Stimulated activated CD4-positive, alpha-beta T cell treated with anti-CD3 and anti-CD28 coated beads, Interleukin-12 subunit alpha, Interleukin-12 subunit beta, amount 100 ng/mL, for 4 hours (primary cell): Measurements from ENCODE around the gene AMD1.
"Not testable (repeated sequence)": the region's sequence is repeated elsewhere in the genome, so short reads cannot be mapped to it uniquely, and the experiment has no call there.

Experiments
- DNase-seq: peaks from one replicate; pipeline ENCODE4 v3.0.0-alpha.2; 2020

The AMD1 gene

DNA sequence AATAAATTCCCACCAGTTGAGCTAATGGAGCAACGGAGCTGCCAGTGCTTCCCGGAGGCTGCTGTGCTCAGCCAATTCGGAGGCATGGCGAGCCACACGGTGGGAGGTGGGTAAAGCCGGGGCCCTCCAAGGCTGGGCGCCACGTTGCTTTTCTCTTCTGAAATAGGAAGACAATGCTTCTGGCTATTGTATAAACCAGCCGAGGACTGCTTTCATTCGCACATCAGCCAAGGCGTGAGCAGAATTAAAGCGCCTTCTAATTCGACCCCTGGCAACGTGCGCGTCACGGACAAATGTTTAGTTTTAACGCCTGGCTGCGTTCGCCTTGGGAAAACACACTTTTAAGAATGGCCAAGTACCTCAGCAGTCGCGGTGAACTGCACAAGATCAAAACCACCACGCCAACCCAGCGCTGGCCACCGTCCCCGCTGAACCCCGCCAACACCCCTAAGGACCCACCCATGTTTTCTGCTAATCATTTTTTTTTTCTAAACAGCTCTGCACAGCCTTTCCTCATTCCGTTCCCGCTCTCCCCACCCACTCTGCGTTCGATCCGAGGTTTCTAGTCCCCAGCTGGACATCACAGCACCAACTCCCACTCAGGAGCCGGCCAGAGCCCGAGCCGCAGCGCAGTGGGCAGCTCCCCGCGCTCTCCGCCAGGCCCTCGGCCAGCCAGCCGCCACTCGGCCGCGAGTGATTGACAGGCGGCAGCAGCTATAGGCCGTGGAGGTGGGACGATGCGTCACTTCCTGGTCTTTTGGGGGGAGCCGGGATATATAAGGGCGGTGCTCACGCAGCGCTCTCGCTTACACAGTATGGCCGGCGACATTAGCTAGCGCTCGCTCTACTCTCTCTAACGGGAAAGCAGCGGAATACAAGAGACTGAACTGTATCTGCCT is at the start of gene AMD1:
AMD1 (plus strand) TSS at position 805 of the 899 bp plus-strand sequence. CDS start 321 bp downstream, outside the sequence.
- DNase-seq, result peak; percentile 92

DNA sequence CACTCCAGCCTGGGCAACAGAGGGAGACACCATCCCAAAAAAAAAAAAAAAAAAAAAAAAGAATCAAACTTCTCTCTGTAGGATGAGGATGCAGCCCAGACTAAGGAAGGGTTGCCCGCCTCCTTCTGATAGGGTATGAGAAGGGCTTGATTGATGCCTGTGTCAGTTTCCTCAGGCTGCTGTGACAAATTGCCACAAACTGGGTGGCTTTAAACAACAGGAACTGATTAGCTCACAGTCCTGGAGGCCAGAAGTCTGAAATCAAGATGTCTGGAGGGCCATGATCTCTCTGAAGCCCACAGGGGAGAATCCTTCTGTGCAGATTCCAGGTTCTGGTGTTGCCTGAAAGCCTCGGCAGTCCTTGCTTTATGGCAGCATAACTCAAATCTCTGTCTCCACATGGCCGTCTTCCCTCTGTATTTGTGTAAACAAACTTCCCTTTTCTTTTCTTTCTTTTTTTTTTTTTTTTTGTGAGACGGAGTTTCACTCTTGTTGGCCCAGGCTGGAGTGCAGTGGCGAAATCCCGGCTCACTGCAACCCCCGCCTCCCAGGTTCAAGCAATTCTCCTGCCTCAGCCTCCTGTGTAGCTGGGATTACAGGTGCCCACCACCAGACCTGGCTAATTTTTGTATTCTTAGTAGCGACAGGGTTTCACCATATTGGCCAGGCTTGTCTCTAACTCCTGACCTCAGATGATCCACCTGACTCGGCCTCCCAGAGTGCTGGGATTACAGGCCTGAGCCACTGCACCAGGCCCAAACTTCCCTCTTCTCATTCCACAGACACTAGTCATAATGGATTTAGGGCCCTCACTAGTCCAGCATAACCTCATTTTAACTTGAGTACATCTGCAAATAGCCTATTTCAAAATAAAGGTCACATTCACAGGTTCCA is 48.1 kb upstream of the AMD1 start:
- DNase-seq, result no peak

DNA sequence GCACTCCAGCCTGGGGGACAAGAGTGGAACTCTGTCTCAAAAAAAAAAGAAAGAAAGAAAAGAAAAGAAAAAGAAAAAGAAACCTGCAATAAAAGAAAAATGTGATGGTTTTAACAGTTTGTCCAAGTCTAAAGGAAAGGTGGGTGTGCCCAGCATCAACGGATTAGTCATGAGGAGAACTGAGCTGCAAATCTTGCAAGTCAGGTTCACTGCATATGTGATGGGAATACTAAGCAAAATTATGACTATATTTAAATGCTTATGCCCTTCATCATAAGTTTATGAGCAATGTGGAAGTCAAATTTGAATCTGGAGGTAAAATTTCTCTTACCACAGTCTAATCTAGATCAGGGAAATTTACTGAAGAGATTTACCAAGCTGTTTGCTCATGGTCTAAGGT is 46.2 kb upstream of the AMD1 start:
- DNase-seq, result no peak

DNA sequence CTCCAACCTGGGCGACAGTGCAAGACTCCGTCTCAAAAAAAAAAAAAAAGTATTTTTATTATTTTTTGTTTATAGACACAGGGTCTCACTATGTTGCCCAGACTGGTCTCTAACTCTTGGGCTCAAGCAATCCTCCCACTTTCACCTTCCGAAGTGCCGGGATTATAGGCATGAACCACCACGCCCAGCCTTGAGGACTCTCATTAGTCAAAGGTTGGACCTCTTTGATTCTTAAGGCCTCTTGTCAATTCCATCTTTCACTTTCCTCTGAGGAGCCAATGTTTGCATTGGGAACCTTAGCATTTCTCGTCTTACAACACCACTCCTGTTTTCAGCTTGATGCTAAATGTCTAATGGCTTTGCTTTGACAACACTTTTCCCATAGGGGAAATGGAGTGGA is 43.2 kb upstream of the AMD1 start:
- DNase-seq, result no peak

DNA sequence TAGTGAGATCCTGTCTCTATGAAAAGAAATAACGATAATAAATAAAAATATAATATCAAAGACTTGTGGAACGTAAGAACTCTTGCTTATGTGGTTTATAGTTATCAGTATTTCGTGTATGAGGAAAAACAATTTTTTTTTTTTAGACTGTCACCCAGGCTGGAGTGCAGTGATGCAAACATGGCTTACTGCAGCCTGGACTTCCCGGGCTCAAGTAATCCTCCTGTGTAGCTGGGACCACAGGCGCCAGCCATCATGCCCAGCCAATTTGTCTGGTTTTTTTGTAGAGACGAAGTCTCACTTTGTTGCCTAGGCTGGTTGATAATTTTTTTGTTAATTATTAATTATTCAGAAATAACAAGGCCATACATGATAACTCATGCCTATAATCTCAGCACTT is 40.8 kb upstream of the AMD1 start:
- no peak for DNase-seq

DNA sequence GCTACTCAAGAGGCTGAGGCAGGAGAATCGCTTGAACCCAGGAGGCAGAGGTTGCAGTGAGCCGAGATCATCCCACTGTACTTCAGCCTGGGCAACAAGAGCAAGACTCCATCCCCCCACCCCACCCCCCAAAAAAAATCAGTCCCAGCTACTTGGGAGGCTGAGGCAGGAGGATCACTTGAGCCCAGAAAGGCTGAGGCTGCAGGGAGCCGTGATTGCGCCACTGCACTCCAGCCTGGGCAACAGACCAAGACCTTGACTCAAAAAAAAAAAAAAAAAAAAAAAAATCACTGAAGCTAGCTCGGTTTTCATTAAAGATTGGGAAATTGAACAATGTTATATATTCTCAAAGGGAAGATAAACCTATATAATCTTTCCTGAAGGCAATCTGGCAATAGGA is 38.8 kb upstream of the AMD1 start:
- DNase-seq, result not testable (repeated sequence)

DNA sequence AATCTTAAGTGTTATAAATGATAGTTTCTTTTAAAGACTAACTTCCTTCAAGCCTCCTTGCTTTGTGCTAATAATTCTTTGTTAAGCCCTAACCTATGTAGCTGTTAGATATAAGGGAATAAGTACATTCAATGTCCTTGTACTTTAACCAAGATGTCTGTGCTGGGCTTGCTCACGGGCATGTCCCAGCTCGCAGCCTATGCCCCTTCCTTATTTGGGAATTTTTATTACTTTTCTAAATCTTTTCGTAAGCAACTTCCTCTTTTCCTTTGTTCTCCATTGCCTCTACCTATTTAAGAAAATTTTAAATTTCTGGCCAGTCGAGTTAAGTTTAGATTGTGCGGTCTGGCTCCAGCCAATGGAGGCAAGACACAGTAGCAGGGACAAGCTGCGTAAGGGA is 33.3 kb upstream of the AMD1 start:
- DNase-seq, result no peak

- no peak for DNase-seq
Observed at GRCh38 chr6:110849781-110850180, 24.8 kb upstream of the AMD1 start.

GRCh38 chr6:110852773-110853172 is 21.8 kb upstream of the AMD1 start:
- no peak for DNase-seq

DNA sequence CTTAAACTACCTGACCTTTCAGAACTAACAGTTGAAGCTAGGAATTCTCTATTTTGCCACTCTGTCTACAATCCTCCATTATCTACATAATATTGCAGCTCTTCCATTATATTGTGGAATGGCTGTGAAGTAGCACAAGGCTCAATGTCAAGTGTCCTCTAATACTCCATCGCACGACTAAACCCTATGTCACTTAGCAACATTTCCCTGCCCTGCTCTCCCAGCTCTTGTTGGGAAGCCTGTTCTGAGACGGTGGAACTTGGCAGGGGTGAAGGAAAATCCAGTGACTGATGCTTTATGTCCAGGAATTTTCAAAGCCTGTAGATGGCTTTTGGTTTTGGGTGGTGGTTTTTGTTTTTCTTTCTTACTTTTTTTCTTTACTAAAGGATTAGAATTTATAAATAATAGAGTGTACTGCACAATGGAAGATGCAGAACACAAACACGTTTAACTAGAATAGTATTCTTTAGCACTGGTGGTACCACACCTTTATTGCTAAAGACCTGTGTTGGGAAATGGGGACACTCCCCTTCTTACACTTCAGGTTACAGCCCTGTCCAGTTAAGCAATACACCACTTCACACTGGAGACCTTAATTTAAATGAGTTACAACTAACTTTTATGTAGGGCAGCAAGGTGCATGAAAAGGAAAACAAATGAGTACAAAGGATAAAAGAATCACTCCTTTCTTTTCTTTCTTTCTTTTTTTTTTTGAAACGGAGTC is 20.7 kb upstream of the AMD1 start:
- DNase-seq, result no peak

DNA sequence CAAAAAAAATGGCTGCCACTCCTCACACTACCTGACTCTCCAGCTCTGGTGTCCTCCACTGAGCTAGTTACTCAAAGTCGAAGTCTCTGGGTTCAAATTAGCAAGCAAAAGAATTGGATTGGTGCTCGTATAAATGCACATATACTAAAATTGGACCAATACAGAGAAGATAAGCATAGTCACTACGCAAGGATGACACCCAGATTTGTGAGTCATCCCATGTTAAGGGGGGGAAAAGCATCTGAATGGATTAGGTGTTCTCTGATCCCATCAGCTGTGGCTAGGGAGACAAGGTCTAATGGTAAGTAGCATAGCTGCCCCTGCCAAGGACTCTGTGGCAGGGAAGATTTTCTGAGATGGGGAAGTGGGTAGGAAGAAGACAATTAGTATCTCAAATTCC is 18.3 kb upstream of the AMD1 start:
- no peak for DNase-seq

DNA sequence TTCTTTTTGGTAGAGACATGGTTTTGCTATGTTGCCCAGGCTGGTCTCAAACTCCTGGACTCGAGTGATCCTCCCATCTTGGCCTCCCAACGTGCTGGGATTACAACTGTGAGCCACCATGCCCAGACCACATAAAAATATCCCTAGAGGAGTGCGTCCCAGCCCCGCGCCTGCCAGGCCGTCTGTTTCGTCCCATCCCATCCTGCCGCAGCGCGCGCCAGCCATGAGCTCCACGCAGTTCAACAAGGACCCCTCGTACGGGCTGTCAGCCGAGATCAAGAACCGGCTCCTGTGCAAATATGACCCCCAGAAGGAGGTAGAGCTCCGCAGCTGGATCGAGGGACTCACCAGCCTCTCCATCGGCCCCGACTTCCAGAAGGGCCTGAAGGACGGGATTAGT is 16.6 kb upstream of the AMD1 start:
- no peak for DNase-seq

- no peak for DNase-seq
Observed at GRCh38 chr6:110858562-110859214, 15.9 kb upstream of the AMD1 start.

DNA sequence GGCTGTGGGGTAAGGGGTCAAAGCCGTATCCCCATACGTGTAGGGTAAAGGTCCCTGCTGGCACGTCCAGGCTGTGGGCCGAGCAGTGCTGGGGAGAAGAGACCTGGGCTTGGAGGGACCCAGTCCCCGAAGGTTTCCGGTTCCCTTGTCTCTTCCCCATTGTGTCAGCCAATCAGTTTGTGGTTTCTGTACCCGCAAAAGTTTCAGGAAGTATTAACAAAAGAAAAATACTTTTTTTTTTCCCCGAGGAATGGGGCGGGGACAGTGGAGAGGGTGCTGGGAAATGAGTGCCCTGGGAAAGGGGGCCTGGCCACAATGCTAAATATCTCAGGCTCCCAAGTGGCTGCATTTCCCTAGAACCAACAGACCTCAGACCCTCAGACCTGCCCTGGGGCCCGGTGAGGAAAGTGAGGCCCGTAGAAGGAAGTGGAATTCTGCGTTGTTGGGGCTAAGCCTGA is 15.2 kb upstream of the AMD1 start:
- no peak for DNase-seq

DNA sequence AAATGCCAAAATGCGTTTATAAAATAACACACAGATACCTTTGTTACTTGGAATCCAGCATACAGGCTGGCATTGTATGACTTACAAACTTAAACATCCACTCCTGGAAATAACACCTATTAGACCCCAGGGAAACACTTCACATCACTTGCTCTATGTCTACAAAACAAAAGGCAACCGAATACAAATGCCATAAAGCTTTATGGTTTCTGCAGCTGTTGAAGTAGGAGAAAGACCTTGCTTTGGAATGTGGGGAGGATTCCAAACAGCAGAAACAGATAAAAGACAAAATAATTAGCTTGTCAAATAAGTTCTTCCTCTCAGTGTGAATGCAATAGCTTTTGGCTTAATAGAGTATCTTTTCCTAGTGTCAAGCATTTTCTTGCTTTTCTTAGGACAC is 9.8 kb upstream of the AMD1 start:
- no peak for DNase-seq

DNA sequence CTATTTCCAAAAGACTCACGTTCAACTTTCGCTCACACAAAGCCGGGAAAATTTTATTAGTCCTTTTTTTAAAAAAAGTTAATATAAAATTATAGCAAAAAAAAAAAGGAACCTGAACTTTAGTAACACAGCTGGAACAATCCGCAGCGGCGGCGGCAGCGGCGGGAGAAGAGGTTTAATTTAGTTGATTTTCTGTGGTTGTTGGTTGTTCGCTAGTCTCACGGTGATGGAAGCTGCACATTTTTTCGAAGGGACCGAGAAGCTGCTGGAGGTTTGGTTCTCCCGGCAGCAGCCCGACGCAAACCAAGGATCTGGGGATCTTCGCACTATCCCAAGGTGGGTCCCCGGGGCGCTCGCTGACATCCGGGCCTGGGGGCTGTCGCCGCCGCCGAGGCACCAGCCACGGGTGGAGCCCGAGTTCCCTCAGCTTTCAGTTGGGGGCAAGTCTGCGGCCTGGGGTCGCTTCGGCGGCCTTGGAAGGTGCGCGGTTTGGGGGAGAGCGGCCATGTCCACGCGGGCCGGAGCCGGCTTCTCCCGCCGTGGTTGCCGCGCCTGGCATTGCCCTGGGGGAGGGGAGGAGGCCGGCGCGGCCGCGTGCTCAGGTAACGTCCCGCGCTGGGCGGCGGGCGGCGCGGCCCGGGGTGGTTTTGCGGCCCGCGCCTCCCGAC is 429 bp downstream of the AMD1 start:
- DNase-seq, result peak; percentile 46

GRCh38 chr6:110875548-110876169 is 1.1 kb downstream of the AMD1 start:
- DNase-seq, result peak; percentile 65

DNA sequence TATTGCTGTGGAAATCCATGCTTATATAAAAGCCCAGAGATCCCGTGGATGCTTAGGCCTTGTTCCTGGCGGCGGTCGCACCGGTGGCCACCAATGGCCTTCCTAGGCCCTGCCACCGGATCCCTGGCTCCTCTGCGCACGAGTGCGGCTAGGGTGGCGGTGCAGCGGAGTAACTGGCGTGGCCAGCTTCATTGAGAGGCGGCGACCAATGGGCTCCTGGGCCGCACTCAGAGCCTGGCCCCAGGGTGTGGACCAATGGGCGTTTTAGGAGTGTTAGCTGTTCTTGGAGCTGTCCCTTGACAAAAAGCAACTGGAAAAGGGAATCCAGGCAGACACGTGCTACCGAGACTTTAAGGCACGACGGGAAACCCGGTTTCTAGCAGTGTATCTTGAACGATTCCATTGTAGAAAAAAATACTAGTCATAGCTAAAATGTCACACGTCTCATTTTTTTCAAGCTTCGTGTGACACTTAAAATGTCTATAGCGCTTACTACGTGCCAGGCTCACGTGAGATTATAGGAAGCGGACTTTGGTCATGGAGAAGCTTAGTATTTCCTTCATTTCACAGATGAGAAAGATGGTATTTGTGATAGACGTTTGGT is 1.7 kb downstream of the AMD1 start:
- DNase-seq, result peak; percentile 52

DNA sequence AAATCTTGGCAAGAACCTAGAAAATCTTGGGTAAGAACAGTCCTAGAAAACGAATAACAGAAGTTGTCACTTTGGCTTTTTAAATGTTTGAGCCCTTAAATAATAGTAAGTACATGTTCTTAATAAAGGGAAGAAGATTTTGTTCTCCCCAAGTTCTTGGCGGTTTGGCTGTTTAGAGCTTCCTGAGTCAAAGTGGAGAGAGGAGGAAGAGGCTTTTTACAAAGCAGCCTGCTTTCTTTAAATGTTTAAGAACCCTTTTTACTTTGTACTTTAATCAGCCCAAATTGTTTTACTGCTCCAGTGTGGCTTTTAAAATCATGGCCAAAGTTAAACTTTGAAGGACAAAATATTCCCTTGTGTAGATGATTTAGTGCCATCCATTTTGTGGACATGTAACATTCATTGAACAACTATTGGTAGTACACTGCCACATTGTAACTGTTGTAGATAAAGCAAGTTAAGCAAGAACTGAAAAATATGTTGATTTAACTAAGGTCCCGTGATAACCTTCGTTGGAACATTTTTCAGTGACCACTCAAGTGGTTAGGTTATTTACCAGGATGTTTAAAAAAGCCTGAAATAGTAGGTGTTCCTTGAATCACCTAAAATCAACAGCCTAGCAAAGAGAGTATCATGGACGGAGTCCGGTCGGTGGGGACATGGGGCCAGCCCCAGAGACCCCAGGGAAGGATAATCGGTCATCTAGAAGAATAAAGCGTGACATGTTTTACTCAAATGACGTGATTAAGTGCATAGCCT is 2.4 kb downstream of the AMD1 start:
- no peak for DNase-seq

DNA sequence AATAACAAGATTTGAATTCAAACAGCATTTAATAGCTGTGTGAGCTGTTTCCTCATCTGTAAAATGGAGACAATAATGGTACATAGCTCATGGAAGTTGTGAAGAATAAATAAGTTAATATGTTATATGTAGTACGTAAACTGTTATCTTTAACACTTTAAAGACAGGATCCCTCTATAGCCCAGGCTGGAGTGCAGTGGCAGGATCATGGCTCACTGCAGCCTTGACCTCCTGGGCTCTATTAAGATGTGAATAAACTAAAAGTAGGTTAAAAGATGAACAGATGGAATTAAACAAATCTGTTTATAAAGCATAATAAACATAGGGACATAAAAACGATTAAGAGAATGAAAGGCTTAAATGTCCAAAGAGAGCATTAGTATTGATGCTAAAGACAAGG is 3.0 kb downstream of the AMD1 start:
- DNase-seq, result no peak
